GM13977 (cell line): ENCODE measurements around the gene BTG4.

Experiments
- DNase-seq: peaks from one replicate; pipeline ENCODE4 v3.0.0; 2012; ENCODE audit warnings: low spot score
- CTCF ChIP-seq: IDR thresholded peaks from 2 replicates; pipeline ENCODE4 v1.5.1; 2012; ENCODE audit warnings: mild to moderate bottlenecking, control low read depth; ENCODE audit not compliant: insufficient read depth; ENCODE audit errors: extremely low read depth, missing control alignments
- in situ Hi-C: fragments of 300-500 bp; cut with MboI; formaldehyde crosslinking; loops from one replicate; pipeline ENCODE4 v1.12.0; 2022; ENCODE audit warnings: low sequenced_read_pairs, low pct_unique_long_range_greater_than_20kb, mixed read lengths, inconsistent platforms; ENCODE audit not compliant: unreplicated experiment

Gene BTG4

DNA sequence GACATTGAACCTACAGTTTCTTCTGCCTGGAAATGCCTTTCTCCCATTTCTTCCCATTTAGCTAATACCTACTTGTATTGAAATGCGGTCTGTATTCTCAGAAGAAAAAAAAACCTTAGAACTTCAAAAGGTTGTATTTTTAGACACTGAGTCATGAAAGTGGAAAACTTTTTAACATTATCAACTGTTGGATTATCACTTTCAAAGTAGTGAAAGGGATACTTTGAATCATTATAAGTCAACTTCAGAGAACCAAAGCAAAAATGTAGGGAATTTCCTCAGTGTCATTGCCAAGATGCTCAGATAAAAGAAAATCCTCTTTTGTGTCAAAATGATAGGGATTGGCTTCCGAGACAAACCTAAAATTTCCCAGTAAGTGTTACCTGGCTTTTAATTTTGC is 8.9 kb upstream of the BTG4 start:
- DNase-seq, result no peak
- TF ChIP-seq CTCF, result no peak
- in situ Hi-C loops, result no loop called here

DNA sequence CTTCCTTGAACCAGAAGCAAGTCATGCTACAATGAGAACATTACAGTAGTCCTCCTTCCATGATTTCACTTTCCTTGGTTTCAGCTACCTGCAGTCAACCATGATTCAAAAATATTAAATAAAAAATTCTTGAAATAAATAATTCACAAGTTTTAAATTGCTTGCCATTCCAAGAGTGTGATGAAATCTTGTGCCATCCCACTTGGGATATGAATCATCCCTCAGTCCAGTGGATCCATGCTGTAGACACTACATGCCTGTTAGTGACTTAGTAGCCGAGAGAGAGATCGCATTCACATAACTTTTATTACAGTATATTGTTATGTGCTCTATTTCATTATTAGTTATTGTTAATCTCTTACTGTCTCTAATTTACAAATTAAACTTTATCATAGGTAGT is 8.4 kb upstream of the BTG4 start:
- in situ Hi-C loops, result no loop called here
- TF ChIP-seq CTCF, result no peak
- no peak for DNase-seq

DNA sequence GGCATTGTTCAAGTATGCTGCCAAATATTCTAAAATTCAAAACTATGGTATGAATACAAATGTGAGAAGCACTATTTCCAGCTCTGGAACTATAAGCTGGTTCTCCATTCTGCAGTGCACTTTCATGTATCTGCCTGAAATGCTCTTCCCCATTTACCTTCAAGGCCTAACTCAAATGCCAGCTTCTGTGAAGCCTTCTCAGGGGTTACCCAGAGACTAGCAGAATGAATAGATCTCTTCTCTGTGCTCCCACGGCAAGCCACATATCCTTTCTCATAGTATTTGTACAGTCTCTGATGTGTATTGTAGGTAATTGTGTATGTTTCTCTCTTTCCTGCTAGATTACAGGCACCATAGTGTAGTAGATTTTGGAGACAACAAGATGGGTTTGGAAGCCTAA is 6.5 kb upstream of the BTG4 start:
- in situ Hi-C loops, result no loop called here
- no peak for DNase-seq
- no peak for TF ChIP-seq CTCF

GRCh38 chr11:111515591-111515990 is 3.4 kb upstream of the BTG4 start:
- in situ Hi-C loops, result no loop called here
- DNase-seq, result no peak
- no peak for TF ChIP-seq CTCF

- DNase-seq, result no peak
- in situ Hi-C loops, result no loop called here
- no peak for TF ChIP-seq CTCF
Observed at GRCh38 chr11:111514216-111515031, 2.2 kb upstream of the BTG4 start, which contains the start of gene HOATZ. TSS of gene HOATZ (plus strand) at chr11:111514778. CDS start at chr11:111514785, 7 bp downstream.

DNA sequence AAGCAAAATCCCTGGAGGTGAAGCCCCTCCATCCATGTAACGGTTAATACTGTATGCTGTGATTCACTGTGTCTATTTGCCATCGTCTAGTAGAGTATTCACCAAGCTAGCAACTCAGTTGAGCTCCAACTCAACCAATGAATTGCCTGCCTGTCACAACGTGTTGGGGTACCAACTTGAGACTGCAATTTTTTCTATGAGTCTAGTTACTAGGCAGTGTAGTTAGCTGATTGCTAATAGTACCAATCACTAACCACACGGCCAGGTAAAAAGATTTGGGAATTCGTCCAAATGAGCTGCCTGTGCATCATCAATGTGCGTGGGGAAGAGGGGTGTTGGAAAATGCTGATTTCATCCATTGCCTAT is 1.0 kb upstream of the BTG4 start:
- TF ChIP-seq CTCF, result no peak
- in situ Hi-C loops, result no loop called here
- DNase-seq, result peak; percentile 27
